Activated CD4-positive, CD25-positive, alpha-beta regulatory T cell (primary cell): ENCODE measurements around the gene PLD6.
"Not testable (repeated sequence)": the region's sequence is repeated elsewhere in the genome, so short reads cannot be mapped to it uniquely, and the experiment has no call there.

Experiments
- DNase-seq, 4 experiments: peaks; one replicate each; lab custom pipeline; 2025; lab: John Stamatoyannopoulos, UW

Gene PLD6

DNA sequence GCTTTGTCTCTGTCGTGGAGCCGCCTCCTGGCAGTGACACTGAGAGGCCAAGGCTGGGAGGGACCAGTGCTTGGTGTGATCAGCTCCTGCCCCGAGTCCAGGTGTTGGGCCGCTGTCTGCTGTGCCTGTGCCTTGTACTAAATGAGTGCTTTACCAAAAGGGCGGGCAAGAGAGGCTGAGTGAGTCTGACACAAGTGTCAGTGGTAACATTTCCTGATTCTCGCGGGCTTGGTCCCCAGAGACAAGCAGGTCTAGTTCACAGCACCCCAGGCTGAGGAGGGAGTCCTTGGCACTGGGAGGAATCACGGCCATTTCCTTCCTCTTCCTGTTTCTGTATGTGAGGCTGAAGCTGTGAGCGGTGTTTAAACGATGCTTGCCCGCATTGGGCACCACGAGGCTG is 30.2 kb downstream of the PLD6 start:
- DNase-seq: no peak

DNA sequence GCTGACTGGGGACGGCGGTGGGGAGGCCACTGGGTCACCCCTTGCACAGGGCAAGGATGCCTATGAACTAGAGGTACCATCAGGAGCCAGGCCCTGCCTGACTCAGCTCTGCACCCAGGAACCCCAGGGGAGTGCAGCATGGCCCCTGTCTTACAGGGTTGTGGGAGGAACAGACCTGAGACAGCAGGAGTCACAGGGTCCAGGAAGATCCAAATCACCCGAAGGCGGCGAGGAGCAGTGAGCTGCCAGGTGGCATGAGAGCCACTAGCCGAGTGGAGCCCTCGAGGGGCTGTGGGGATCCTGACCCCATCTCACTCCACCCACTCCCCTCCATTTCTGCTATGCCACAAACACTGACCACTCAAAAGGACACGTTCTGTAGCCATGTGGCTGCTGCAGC is 30.8 kb downstream of the PLD6 start:
- DNase-seq: no peak

GRCh38 chr17:17173921-17174320 is 32.2 kb downstream of the PLD6 start:
- DNase-seq: no peak

- no peak for DNase-seq
These were observed 33.1 kb downstream of the PLD6 start for GRCh38 chr17:17172990-17173389.

DNA sequence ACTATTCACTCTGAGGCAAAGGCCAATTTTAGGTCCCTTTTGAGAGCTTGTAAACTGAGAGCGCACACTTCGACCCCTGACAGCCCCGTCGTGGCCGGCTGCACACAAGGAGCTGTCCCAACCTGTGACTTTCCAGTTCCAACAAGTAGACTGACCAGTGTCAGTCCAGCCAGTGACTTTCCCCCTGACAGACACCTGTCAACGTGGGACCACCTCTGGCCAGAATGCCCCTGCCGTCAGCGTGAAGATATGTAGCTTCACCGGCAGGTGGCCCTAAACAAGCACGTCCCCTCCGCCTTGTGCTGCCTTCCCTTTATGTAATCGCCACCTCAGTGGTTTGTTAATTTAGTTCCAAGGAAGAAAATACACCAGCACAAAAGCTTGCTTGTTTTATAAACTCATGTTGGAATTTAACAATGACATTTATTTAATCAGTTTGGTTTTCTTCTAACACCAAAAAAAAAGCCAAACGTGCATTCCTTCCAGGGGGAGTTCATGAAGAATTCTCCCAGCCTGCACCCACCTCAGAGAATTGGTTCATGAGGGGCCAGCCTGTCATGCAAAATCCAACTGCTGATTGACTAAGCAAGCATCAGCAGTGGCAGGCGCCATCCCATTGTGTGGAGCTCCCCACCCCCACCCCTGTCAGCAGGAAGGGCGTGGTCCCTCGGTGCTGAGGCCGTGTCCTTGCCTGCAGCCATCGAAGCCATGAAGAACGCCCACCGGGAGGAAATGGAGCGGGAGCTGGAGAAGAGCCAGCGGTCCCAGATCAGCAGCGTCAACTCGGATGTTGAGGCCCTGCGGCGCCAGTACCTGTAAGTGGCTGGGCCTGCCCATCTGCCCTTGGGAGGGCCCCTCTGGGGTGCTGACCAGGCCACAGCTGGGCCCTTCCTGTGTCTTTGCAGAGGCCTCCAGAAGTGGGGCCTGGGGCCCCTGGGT is 33.9 kb downstream of the PLD6 start:
- DNase-seq: no peak

GRCh38 chr17:17171186-17171585 is 34.9 kb downstream of the PLD6 start:
- no peak for DNase-seq

DNA sequence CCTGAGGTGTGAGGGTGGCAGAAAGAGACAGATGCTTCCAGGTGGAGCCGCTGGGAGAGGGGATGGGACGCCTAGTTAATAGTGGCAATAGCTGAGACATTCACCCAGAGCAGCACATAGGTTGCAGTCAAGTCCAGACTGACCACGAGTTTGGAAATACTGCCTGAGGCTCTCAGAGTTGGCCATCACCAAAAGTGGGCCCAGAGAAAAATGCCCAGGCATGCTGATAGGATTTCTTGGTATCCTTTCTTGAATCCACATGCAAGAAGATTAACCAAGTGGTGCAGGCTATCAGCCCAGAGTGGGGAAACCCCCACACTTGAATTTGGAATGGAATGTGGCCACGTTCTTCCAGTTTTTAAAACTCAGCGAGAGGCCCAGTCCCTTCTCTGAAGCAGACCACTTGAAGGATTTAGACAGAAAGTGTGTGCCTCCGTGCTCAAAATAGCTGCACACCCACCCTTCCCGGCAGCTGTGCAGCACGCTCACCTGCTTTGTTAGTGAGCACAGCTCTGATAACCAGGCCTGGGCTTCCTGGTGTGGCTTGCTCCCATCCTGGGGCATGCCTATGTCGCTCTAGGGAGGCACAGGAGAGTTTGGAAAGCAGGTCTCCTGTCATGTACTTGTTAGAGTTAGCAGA is 35.7 kb downstream of the PLD6 start:
- DNase-seq: no peak

DNA sequence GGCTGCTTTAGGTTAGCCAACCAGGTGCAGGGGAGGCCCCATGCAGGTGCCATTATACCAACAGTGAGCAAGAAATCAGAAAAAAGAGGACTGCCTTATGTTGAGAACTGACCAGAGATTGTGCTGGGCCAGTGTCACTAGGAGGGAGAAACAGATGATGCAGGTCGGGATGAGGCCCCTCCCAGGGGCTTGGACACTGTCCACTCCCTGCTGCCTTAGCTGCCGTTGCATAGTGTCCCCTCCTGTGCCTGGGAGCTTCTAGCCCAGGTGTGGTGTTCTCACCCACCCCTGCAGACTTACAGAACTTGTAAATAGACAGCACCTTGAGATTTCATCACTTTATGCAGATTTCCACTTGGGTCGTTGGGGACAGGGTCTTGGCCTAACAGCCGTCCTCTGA is 36.7 kb downstream of the PLD6 start:
- DNase-seq: no peak

DNA sequence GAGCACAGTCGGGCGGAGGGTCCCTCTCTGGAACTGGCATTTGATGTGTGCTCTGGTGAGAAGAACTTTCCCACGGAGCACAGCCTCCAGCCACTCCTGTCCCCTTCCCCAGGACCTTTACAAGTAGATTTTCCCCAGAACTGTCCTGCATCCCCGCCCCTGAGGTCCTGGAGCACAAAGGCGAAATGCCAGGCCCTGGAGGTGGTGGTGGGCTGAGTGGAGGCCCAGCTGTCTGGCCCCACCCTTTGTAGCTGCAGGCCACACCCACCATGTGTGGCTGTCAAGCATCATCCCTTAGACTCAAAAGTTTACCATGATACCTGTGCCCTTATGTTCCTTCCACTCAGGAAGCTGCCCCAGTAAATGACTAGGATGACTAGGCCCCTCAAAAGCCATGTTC is 37.7 kb downstream of the PLD6 start:
- DNase-seq: no peak

DNA sequence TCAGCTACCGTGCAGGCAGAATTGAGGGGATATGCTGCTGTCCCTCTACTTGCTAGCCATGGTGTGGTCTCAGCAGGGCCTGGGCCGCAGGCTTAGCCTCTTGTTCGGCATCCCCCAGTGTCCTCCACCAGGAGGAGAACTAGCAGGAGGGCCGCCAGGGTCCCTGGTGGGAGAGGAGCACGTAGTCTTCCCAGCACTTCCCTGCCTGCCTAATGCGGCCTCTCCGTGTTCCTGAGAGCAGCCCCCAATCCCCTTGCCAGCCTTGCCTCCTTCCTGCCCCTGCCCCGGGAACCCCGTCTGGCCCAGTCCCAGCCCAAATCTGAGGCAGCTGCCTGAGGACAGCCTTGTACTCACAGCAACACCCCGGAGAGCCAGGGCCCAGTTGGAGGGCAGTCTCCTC is 38.1 kb downstream of the PLD6 start:
- no peak for DNase-seq

DNA sequence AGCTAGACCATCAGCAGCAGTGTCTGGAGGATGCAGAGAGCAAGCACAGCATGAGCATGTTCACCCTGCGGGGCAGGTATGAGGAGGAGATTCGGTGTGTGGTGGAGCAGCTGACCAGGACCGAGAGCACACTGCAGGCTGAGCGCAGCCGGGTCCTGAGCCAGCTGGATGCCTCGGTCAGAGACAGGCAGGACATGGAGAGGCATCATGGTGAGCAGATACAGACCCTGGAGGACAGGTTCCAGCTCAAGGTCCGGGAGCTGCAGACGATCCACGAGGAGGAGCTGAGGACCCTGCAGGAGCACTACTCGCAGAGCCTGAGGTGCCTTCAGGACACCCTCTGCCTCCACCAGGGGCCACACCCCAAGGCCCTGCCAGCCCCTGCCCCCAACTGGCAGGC is 38.8 kb downstream of the PLD6 start:
- DNase-seq: no peak

DNA sequence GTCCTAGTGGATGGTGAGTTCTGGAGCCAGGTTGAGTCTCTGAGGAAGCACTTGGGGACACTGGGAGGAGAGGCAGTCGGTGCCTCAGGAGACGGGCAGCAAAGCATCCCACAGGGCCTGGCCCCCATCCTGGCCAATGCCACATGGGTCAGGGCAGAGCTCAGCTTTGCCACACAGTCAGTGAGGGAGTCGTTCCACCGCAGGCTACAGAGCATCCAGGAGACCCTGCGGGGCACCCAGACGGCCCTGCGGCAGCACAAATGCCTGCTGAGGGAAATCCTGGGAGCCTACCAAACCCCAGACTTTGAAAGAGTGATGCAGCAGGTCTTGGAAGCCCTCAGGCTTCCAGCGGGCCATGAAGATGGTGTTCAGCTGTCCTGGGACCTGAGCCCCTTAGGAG is 39.7 kb downstream of the PLD6 start:
- no peak for DNase-seq

DNA sequence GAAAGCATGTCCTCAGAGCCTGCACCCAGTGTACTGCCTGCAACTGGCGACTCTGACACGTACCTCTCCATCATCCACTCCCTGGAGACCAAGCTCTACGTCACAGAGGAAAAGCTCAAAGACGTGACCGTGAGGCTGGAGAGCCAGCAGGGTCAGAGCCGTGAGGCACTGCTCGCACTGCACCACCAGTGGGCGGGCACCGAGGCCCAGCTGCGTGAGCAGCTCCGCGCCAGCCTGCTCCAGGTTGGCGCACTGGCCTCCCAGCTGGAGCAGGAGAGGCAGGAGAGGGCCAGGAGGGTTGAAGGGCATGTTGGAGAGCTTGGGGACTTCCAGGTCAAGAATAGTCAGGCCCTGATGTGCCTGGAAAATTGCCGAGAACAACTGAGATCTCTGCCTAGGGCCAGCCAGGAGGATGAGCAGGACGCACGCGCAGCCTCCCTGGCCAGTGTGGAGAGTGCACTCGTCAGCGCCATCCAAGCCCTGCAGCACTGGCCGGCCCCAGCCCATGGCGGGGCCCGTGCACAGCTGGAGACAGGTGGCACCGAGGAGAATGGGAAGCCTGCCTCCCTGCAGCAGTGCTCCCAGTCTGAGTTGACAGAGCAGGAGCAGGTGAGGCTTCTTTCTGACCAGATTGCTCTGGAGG is 40.3 kb downstream of the PLD6 start:
- DNase-seq: no peak

GRCh38 chr17:17164676-17165075 is 41.5 kb downstream of the PLD6 start:
- DNase-seq: no peak

DNA sequence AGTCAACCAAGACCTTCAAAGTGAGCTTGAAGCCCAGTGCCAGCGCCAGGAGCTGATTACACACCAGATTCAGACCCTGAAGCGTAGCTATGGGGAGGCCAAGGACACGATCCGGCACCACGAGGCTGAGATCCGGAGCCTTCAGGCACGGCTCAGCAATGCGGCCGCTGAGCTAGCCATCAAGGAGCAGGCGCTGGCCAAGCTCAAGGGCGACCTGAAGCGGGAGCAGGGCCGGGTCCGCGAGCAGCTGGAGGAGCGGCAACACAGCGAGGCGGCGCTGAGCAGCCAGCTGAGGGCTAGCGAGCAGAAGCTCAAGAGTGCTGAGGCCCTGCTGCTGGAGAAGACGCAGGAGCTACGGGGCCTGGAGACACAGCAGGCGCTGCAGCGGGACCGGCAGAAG is 42.0 kb downstream of the PLD6 start:
- DNase-seq: no peak

DNA sequence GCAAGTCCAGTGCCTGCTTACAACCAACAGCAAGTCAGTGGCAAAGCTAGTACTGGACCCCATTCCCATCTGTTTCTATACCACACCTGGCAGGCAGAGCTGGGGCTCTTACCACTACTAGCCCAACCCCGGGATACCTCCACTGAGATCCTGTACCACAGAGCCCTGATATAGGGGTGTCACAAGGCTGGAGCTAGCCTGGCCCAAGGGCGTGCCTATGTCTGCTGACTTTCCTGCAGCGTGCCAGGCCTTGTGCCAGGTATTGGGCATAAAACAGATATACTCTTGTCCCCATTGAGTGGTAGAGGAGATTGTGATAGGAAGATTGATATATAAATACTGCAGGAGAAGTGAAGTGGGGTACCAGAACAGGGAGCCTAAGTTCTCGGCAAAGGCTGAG is 44.4 kb downstream of the PLD6 start:
- DNase-seq: no peak

GRCh38 chr17:17161121-17161520 is 45.0 kb downstream of the PLD6 start:
- DNase-seq: no peak

- DNase-seq: no peak
These were observed 46.6 kb downstream of the PLD6 start for GRCh38 chr17:17159571-17159970.

- DNase-seq: not testable (repeated sequence)
These were observed 47.6 kb downstream of the PLD6 start for GRCh38 chr17:17158506-17158905.

DNA sequence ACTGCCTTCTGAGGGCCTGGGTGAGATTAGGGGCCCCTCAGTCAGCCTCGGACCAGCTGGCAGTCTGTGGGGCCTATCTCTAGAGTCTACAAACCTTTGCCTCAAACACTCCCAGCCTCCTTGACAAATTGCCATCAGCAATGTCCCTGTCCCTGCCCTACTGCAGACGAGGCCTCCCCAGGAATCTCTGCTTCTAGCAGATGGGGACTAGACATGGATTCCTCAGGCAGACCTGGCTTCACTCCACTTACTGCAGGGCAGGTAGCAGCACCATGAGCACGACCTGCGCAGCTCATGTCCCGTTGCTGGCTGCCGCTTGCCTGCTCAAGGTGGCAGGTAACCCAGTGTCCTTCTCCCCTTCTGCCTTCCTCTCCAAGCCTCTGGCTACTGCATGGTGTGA is 49.1 kb downstream of the PLD6 start:
- no peak for DNase-seq

GRCh38 chr17:17156511-17156910 is 49.6 kb downstream of the PLD6 start:
- DNase-seq: no peak

DNA sequence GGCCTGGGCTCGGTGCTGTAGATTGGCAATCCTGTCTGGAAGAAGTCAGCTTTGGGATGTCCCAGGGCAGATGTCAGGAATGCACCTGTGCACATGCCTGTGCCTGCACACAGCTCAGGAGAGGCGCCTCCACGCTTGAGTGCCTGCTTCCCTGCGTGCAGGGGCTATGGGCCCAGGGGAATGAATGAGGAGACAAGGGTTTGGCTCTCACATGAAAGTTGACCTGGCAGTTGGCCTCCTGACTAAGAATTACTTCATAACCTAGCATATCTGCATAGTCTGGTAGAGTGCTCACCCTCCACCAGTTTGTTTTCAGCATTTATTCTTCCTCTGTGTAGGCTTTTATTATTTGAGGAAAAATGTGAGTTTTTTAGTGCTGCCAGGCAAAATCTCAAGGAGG is 50.0 kb downstream of the PLD6 start:
- no peak for DNase-seq

DNA sequence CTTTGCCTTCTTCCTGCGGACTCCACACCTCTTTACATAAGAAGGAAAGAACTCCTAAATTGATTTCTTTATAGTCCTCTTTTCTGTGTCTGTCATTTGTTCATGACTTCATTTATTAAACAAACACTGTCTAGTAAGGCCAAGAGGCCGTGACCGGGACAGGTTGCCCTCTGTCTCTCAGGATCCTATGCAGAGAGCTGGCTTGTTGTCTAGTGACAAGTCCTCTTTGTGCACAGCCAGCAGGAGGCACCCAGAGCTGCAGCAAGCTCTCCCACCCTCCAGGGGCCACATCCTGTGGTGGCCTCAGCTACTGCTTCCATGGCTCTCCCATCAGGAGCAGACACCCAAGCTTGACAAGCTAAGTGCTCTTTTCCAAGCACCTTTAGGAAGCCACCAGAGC is 50.6 kb downstream of the PLD6 start:
- DNase-seq: no peak
